GM18861 (cell line): Measurements from ENCODE around the gene BABAM1.

Experiments used
- ATAC-seq: cut with Tn5 transposase; IDR thresholded peaks from one replicate; pipeline ENCODE4 v1.9.1; 2021; ENCODE audit not compliant: unreplicated experiment

The BABAM1 gene

DNA sequence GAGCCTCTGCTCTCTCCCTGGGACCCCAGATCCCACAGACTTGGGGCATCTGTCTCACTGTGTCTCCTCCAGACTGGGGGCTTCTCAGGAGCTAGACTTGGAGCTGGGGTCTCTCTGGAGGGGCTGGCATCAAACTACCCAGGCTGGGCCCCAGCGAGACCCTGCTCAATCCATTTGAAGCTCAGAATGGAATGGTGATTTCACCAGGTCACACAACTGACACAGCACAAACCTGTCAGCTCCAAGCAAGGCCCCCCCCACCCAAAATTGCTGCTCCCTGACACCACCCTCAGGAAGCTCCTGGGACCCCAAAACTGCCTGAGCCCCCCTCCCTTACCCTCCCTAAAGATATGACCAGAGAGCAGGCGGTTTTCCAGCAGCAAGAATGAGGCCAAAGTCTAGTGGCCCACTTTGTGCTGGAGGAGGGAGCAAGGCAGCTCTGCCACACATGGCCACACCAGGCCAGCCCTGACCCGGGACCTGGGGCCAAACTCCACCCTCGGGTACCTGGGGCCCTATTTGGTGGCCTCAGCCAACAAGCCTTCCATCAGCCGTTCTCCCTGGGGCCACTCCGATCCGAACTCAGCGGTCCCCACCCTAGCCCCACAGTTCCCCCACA, 23.9 kb upstream of the BABAM1 start:
- ATAC-seq = no peak

DNA sequence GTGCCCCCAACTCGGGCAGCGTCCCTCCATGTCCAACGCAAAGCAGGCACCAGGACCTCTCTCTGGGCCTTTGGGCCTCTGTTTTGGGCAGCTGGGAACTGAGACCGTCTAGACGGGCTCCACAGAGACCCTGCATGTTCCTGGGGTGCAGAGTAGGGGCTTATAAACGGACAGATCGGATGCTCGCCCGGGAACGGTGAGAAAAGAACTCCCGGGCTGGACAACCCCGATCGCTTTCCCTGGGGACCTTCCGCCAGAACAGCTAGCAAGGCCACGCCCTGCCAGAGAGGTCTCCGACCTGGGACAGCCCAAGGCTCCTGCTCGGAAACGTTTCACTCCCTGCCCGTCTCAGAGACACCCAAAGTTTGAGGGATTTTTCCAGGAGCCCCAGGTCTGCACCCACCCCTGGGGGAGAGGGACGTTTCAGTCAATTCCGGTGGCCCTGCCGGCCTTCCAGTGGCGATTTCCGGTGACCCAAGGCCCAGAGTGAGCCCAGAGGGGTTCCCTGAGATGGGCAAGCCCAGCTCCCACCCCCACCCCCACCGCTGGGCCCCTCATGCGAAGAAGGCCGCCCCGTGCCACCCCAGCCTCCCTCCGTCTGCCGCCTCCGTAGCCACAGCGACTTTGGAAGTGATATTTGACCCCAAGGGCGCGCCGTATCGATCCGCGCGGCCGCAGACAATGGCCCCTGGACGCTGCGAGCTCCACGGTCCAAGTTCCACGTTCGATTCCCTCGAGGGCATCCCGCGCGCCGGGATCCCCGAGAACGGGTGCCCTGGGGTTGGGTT, 23.2 kb upstream of the BABAM1 start:
- ATAC-seq = no peak

DNA sequence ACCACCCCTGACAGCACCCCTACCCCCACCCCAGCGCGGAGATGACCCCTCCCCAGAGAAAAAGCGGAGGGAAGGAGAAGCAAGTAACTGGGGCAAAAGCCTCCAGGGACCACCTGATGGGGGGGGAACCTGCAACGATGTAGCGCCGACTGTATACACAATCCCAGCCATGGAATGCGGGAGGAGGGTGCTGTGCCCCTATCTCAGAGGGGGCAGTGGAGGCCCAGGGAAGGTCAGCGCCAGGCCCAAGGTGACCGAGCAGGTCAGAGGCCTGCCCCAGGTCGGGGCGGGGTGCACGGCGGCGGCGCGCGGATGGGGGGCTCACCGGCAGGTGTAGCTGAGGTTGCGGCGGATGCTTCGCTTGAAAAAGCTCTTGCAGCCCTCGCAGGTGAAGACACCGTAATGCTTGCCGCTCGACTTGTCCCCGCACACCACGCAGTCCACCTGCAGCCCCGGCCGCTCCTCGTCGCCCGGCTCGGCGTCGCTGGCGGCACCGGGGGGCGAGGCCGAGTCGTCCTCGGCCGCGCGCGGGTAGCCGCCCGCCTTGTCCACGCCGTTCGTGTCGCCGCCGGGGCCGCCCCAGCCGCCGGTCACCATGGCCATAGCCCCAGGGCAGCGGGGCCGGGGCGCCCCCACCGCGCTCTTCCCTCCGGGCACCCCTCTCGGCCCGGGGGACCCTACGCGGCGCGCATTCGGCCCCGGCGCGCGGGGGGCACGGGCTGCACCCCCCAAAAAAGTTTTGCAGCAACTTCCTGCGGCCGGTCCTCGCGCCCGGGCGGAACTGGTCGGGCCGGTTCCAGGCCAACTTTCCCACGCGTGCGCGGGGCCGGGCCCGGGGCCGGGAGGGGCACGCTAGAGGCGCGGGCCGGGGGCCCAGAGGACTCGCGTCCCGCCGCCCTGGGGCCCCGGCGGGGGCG, 22.4 kb upstream of the BABAM1 start:
- no peak for ATAC-seq

DNA sequence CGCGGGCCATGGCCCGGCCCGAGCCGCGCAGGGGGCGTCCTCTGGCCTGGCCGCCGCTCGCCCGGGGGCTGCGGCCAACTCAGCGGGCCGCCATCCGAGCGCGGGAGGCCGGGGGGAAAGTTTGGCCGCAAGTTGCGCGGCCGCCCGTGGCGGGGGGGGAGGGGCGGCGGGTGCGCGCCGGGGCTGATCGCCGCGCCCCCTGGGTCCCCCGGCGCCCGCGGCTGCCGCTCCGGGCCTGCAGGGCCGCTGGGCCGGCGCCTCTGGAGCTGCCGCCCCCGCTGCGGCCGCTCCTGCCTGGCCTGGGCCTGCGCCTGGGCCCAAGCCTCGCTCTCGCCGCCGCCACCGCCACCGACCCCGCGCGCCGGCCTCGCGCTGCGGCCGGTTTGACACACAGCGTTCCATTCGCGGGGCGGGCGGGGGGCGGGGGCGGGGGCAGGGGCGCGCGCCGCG, 21.7 kb upstream of the BABAM1 start, which contains the start of gene NR2F6:
Gene NR2F6, minus strand, starts transcription at position 385 of the 450 bp plus-strand sequence. CDS start 699 bp downstream, outside the sequence.
- ATAC-seq = no peak

DNA sequence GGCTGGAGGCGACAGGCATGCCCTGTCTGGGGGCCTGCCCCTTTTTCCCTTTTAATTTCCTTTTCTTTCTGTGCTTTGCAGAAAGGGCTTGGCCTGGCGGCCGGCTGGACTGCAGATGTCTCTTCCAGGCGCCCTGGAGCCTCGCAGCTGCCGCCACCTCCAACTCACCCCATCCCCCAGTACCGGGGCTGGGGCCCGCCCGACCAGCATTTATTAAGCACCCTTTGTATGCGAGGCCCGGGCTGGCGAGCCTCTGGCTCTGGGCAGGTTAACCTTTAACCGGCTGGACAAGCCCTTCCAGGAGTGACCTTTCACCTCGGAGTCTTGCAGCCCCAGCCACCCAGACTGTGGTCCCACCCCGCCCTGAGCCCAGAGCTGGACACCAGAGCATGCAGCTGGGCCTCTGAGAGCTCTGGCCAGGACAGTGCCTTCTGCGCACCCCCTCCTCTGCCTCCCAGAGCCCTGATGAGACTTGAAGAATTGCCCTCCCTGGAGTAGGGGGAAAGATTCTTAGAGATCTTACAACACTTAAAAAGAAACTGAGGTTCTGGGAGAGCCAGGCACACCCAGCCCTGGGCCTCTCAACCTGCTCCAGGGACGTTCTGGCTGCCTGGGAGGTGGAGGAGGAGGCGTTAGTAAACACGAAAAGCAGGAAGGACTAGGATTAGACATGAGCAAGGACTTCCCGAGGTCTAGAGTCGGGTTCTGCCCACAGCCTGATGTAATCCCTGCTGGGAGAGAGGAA, 20.4 kb upstream of the BABAM1 start:
- ATAC-seq = no peak

DNA sequence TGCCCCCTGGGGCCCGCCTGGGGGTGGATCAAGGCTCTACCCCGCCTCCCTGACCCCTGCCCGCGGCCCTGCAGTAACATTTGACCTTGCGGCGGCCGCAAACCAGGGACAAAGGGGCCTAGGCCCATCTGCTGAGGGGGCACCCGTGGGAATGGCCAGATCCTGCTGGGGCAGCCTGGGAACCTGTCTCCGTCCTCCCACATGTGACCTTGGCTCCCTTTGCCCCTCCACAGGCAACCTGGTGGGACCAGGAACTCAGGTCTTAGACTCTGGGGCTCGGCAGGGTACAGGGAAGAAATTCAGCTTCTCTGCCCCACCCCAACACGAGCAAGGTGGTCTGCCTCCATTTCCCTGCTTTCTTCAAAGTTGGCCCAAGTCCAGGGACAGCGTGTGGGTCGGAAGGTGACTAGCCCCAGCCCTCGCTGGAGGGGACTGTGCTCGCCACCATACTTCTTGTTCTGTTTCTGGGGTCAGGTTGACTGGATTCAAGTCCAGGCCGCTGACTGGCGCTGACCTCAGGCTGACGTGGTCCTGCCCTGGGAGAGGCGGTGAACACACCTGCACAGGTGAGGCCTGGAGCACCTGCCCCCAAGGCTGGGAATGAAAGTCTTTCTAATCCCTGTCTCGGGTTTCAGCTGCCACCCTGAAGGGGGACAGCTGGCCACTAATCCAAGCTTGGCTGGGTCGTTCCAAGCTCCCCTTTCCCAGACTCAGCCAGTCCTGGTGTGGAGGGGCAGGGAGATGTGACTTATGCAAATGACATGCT, 19.0 kb upstream of the BABAM1 start:
- ATAC-seq = no peak

DNA sequence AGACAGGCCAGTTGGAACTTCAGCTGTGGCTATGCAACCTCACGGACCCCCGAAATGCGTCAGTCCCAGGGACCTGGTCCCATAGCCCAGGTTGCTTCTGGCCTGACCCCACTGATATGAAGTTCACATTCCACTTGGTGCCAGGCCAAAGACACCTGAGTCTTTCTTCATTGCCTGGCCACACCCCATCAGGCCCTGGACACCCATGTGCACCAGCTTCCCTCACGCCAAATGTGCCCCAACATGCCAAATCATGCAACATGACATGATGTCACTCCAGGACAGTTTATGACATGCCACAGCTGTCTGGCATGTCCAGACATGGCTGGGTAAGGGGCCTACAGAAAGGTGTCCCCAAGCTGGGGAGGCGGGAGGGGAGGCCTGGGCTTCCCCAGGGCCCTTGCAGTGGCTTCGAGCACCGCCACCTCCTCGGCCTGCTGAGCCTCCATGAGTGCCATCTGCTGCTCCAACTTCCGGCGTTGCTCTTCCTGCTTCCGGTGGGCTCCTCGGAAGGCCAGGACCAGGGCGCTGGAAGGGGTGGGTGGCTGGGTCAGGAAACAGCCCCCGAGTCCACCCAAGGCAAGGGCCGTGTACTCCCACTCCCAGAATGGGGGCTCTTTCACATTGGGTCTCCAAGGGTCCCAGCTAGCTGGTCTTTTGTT, 17.2 kb upstream of the BABAM1 start:
- no peak for ATAC-seq

DNA sequence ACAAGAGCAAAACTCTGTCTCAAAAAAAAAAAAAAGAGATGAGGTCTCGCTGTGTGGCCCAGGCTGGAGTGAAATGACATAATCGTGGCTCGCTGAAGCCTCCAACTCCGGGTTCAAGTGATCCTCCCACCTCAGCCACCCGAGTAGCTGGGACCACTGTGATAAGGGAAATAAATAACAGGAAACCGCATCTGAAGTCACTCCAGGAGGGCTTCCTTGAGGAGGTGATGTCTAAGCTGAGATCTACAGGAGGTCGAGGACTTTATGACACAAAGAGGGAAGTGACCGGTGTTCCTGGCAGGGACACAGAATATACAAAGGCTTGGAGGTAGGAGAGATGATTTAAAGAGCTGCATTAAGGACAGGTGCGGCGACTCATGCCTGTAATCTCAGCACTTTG, 12.6 kb upstream of the BABAM1 start:
- ATAC-seq = no peak

DNA sequence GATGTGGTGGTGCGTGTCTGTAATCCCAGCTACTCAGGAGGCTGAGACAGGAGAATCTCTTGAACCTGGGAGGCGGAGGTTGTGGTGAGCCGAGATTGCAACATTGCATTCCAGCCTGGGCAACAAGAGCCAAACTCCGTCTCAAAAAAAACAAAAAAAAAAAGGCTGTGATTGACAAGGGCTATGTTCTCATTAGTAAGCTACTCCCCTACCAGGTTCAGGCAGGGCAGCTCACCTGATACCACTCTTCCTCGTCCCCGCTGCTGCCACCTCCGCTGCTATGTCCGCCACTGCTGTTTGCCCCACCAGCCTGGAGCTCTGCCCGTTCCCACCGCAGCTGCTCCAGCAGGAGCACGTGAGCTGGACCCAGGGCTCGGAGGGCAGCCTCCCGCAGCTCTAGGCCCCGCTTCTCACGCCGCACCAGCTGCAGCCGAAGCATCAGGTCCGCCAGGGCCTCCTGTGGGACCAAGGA, 12.1 kb upstream of the BABAM1 start:
- no peak for ATAC-seq

DNA sequence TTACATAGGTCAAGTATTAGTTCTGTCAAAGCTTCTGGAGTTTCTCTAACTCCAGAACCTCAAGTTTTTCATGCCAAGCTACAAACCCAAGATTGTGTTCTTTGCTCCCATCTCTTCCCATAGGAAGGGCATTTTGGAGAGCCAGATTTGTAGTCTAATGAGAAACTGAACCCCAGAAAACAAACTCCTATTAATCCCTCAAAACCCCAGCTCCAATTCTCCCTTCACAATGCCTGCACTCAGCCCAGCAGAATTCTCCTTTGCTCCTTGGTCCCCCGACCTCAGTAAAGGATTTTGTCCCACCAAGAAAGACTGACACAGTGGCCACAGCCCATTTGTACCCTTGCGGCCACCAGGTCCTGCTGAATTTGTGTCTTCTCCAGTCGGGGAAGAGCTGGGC, 11.1 kb upstream of the BABAM1 start:
- no peak for ATAC-seq

DNA sequence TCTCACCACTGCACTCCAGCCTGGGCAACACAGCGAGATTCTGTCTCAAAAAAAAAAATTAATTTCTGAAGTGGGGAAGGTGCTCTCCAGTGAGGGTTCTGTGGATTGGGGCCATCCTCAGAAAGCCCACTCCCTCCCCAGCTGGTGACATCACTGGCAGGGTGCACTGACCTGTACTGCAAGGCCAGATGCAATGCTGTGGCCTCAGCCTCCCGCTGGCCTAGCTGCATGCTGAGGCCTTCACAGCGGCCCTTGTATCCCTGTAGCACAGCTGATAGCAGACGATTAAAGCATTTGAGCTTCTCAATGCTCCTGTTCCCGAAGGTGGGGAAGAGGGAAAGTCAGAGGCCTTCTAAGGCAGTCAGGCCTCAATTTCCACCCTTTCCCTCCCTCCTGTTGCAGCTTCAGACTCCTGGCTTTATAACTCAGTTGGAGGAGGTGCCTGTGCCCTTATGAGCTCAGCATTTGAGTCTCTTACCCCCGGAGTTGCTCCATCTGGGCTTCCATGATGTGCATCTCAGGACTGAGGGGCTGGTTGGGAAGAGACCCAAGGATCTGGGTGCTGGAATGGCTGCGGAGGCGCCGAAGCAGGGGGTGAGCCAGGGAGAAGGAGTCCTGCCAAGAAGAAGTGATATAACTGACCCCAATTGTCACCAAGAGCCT, 8.0 kb upstream of the BABAM1 start:
- ATAC-seq = no peak

DNA sequence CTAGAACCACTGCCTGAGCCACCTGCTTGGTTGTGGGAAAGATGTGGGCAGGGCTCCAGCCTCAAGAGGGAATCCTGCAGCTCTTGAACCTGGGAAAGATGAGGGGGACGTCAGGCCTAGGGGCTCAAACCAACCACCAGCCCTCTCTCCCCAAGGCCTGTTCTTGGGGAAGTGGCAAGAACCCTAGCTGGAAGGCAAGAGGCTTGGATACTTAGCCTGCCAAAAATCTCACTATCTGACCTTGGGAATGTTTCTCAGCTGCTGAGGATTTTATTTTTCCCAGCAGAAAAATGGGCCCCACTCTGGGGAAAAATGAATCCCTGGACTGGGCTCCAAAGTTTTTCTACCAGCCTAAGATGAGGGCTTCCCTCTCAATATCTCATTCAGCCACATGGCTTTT, 7.3 kb upstream of the BABAM1 start:
- ATAC-seq = no peak

DNA sequence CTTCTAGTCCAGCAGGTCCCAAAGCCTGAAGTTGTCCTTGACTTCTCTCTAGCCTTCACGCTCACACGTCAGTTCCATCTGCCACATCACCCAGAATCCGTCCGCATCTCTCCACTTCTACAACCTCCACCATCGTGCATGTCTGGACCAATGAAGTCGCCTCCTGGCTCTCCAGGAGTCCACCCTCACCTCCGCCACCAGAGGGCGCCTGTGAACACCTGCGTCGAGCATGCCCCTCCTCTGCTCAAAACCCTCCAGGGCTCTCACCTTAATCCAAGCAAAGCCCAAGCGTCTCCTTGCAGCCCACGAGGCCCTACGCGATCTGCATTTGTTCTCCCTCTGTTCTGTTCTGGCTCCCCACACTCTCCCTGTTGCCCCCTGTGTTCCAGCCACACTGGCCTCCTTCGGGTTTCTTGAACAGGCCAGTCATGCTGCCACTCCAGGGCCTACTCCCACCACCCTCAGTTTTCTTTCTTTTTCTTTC, 6.4 kb upstream of the BABAM1 start:
- ATAC-seq = peak; percentile 65

DNA sequence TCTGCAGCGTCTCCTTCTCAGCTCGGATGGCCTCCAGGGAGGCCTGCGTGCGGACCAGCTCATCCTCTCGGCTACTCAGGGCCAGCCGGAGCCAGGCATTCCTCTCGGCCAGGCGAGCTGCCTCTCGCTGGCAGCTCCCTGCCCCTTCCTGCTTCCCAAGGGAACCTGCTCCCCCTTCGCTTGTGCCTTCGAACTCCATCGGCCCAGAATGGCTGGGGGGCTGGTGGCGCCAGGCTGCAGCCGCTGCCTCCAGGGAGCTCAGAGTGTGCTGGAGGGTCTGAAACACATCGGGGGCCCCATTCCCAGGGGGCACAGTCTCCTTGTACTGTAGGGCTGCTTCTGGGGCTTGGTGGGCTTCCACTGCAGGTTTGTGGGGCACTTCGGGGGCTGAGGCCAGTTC, 4.7 kb upstream of the BABAM1 start:
- ATAC-seq = no peak

DNA sequence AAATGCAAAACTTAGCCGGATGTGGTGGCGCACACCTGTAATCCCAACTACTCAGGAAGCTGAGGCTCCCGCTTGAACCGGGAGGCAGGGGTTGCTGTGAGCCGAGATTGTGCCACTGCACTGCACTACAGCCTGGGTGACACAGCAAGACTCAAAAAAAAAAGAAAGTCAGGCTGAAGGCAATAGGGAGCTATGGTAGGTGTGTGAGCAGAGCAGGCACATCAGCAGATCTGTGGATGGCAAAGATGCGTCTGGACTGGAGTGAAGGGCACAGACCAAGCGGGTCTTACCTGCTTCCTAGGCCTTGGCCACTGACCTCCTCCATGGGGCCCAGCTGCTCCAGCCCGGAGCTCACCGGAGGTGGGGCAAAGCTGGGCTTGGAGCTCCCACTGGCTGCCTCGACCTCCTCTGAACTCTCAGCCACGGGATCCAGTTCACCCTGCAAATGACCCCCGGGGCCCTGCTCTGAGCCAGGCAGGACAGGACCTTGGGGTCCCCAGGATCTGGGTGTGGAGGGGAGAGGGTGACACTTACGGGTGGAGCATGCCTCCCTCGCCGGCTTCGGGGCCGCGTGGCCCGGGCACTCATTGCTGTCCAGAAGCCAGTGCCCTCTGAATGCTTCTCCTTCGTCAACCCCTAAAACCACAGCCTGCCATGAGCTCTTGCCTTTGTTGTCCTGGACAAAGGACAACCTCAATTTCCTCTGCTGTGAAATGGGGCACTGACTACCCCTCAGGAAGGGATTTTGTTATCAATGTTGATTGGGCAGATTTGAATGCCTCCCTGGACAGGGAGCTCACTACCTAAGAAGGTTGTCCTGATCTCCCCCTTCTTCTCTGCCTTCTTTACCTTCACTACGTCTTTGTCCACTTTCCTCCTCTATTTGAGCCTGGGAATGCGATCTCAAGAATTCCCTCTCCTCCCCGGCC, 3.3 kb upstream of the BABAM1 start:
- ATAC-seq = no peak

DNA sequence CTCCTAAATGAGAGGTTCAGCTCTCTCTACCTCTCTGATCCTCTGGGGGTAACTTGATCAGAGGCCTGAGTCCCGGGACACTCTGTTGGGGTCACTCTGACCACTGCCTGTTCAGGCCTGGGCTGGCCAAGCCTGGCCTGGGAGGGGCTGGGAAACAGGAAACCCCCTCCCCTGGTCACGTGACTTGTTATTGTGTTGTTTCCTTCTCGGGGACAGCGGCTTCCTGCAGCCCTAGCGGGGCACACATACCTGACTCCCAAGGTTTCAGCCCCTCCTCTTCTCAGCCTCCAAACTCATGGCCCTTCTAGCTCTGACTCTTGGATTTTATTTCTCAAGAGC, 2.6 kb upstream of the BABAM1 start, which contains the start of gene USHBP1:
Gene USHBP1, minus strand, starts transcription at position 105 of the 339 bp plus-strand sequence. CDS start 446 bp downstream, outside the sequence.
- ATAC-seq = no peak

DNA sequence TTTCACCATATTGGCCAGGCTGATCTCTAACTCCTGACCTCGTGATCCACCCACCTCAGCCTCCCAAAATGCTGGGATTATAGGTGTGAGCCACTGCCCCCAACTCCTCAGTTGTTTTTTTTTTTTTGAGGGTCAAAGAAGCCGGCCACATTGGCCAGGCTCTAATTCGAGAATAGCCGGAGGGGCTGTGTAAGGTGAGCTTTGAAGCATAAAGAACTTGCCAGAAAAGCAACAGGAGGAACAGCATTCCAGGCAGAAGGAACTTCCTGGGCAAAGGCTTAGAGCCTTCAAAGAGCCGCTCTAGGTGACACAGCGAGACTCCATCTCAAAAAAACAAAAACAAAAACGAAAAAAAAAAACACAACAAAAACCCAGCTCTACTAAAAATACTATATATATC, 1.2 kb upstream of the BABAM1 start:
- ATAC-seq = no peak

DNA sequence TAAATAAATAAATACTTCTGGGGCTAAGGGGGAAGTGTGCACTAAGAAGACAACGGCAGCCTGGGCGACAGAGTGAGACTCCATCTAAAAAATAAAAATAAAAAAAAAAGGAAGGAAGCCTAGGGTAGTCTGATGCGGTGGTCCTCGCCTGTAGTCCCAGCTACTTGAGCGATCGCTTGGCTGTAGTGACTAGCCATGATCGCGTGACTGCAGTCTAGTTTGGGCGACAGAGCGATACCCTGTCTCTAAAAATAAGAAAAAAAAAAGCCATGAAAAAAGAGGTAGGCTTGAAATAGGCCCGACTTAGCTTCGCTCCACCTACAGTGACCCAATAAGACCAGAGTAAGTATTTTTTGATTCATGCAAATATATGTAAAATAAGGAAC, 661 bp upstream of the BABAM1 start:
- no peak for ATAC-seq
